ENCODE data around the gene RGSL1. TPM values are rescaled to one million over a fixed set of nuclear protein-coding genes. Genes with fewer than 3 reads are reported as not detected.

RGSL1 gene
- total RNA-seq, 1 donor: not detected

- DNase-seq (ENCODE audit: insufficient read length, low spot score, missing footprints): no peak
- Histone ChIP-seq H3K27ac (ENCODE audit: low read depth, low read length) (no peak overlapping the region), H2AFZ (ENCODE audit: low read length) (no peak overlapping the region), H3K4me2 (ENCODE audit: insufficient read depth, low read length) (no peak overlapping the region), H3K4me3 (ENCODE audit: insufficient read depth, low read length) (no peak overlapping the region), H3K79me2 (ENCODE audit: insufficient read depth, low read length) (no peaks in the 10 kb centered on the region), H3K4me1 (ENCODE audit: insufficient read depth, low read length) (no peaks in the 10 kb centered on the region), H3K27me3 (ENCODE audit: insufficient read depth, low read length) (no peaks in the 10 kb centered on the region), H4K20me1 (ENCODE audit: insufficient read depth, low read length) (no peaks in the 10 kb centered on the region), H3K9me3 (ENCODE audit: low read depth, low read length) (no peaks in the 10 kb centered on the region), H3K36me3 (ENCODE audit: insufficient read depth, low read length) (no peaks in the 10 kb centered on the region)
- no peak for TF ChIP-seq CTCF (IDR thresholded peaks at IDR 0.05; ENCODE audit: extremely low read depth, low read depth, low read length)
Observed at GRCh38 chr1:182453631-182454030, 3.7 kb downstream of the RGSL1 start.

- Histone ChIP-seq H2AFZ (ENCODE audit: low read length) (no peak overlapping the region), H3K79me2 (ENCODE audit: insufficient read depth, low read length) (no peaks in the 10 kb centered on the region), H3K4me3 (ENCODE audit: insufficient read depth, low read length) (no peak overlapping the region), H3K9me3 (ENCODE audit: low read depth, low read length) (no peaks in the 10 kb centered on the region), H3K36me3 (ENCODE audit: insufficient read depth, low read length) (no peaks in the 10 kb centered on the region), H3K4me2 (ENCODE audit: insufficient read depth, low read length) (no peak overlapping the region), H3K27ac (ENCODE audit: low read depth, low read length) (no peak overlapping the region), H3K4me1 (ENCODE audit: insufficient read depth, low read length) (no peaks in the 10 kb centered on the region), H4K20me1 (ENCODE audit: insufficient read depth, low read length) (no peaks in the 10 kb centered on the region), H3K27me3 (ENCODE audit: insufficient read depth, low read length) (no peaks in the 10 kb centered on the region)
- TF ChIP-seq CTCF (IDR thresholded peaks at IDR 0.05; ENCODE audit: extremely low read depth, low read depth, low read length): no peak
- DNase-seq (ENCODE audit: insufficient read length, low spot score, missing footprints): no peak
Observed at GRCh38 chr1:182457844-182458243, 7.9 kb downstream of the RGSL1 start.

- Histone ChIP-seq H3K4me2 (ENCODE audit: insufficient read depth, low read length) (no peak overlapping the region), H4K20me1 (ENCODE audit: insufficient read depth, low read length) (no peaks in the 10 kb centered on the region), H3K4me3 (ENCODE audit: insufficient read depth, low read length) (no peak overlapping the region), H3K27me3 (ENCODE audit: insufficient read depth, low read length) (no peaks in the 10 kb centered on the region), H3K27ac (ENCODE audit: low read depth, low read length) (no peak overlapping the region), H3K4me1 (ENCODE audit: insufficient read depth, low read length) (no peaks in the 10 kb centered on the region), H3K36me3 (ENCODE audit: insufficient read depth, low read length) (no peaks in the 10 kb centered on the region), H3K79me2 (ENCODE audit: insufficient read depth, low read length) (no peaks in the 10 kb centered on the region), H2AFZ (ENCODE audit: low read length) (no peak overlapping the region), H3K9me3 (ENCODE audit: low read depth, low read length) (no peaks in the 10 kb centered on the region)
- no peak for DNase-seq (ENCODE audit: insufficient read length, low spot score, missing footprints)
- no peak for TF ChIP-seq CTCF (IDR thresholded peaks at IDR 0.05; ENCODE audit: extremely low read depth, low read depth, low read length)
Observed at GRCh38 chr1:182459949-182460348, 10.0 kb downstream of the RGSL1 start.

- Histone ChIP-seq H3K27me3 (ENCODE audit: insufficient read depth, low read length) (no peaks in the 10 kb centered on the region), H3K79me2 (ENCODE audit: insufficient read depth, low read length) (no peaks in the 10 kb centered on the region), H4K20me1 (ENCODE audit: insufficient read depth, low read length) (no peaks in the 10 kb centered on the region), H3K4me1 (ENCODE audit: insufficient read depth, low read length) (no peaks in the 10 kb centered on the region), H3K27ac (ENCODE audit: low read depth, low read length) (no peak overlapping the region), H3K36me3 (ENCODE audit: insufficient read depth, low read length) (no peaks in the 10 kb centered on the region), H2AFZ (ENCODE audit: low read length) (no peak overlapping the region), H3K9me3 (ENCODE audit: low read depth, low read length) (no peaks in the 10 kb centered on the region), H3K4me3 (ENCODE audit: insufficient read depth, low read length) (no peak overlapping the region), H3K4me2 (ENCODE audit: insufficient read depth, low read length) (no peak overlapping the region)
- no peak for DNase-seq (ENCODE audit: insufficient read length, low spot score, missing footprints)
- TF ChIP-seq CTCF (IDR thresholded peaks at IDR 0.05; ENCODE audit: extremely low read depth, low read depth, low read length): no peak
Observed at GRCh38 chr1:182460550-182460951, 10.6 kb downstream of the RGSL1 start.

All from osteoblast (primary cell).